Astrocyte of the spinal cord (primary cell): Measurements from ENCODE around the gene ASMTL.
A peak's percentile ranks its signal among the peaks of the same experiment; 100 is the strongest.

Experiments used
- DNase-seq: peaks from one replicate; pipeline ENCODE4 v3.0.0; 2011; ENCODE audit warnings: low read depth, low spot score
- H3K4me3 ChIP-seq: 2 replicates; pipeline ENCODE4 v1.5.1; 2011; ENCODE audit warnings: low read depth, mild to moderate bottlenecking, low read length, moderate library complexity
- CTCF ChIP-seq: IDR thresholded peaks from 2 replicates; pipeline ENCODE4 v1.5.1; 2012; ENCODE audit warnings: low read depth, mild to moderate bottlenecking, low read length, inconsistent platforms
- in situ Hi-C: cut with HindIII; loops from 2 replicates; pipeline ENCODE4 v1.10.0; 2017; ENCODE audit warnings: low sequenced_read_pairs

Gene ASMTL

DNA sequence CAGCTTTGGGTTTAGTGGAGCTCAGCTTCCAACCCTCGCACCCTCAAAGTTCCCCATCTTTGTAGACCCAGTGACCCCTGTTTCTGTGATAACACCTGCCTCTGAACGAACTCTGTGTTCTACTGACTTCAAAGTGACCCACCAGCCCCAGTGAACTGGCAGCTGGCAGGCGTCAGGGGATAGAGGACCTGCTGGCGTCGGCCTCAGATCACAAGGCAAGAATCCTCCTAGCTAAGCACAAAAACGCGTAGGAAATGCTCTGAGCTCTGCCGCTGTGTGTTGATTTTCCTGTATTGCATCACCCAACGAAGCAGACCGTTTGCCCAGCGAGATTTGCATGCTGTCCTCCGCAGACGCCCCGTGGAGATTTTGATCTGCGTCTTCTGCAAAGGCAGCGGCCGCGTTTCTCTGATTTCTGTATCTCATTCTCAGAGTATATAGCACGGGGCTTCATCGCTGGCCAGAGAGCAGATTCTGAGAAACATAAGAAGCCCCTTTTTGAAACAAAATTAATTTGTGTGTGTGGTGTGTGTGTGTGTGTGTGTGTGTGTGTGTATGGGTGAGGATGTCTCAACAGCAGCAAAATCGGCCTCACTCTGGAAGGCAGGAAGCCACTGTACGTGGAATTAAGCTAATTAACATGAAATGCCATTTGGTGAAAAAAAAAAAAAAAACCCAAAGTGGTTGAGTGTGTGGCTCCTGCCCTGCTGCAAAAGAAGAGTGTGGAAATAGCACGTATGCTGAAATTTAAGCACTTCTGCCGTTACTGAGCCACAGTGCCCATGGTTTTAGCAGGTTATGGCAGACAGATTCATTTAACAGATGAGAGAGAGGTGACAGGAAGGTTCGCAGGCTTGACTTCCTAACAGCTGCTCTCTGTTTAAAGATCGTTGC, 29.2 kb upstream of the ASMTL start:
- peak; percentile 86 for DNase-seq
- no peak for TF ChIP-seq CTCF
- H3K4me3 ChIP-seq, result no peak overlapping the region
- in situ Hi-C loops, result no loop called here

- in situ Hi-C loops, result no loop called here
- no peak for TF ChIP-seq CTCF
- H3K4me3 ChIP-seq, result no peak overlapping the region
- DNase-seq, result no peak
Measured at GRCh38 chrX:1480082-1480785, 27.5 kb upstream of the ASMTL start.

GRCh38 chrX:1477801-1478458, 25.2 kb upstream of the ASMTL start:
- no peak overlapping the region for H3K4me3 ChIP-seq
- in situ Hi-C loops, result no loop called here
- no peak for TF ChIP-seq CTCF
- peak; percentile 59 for DNase-seq

GRCh38 chrX:1477229-1477628, 24.5 kb upstream of the ASMTL start:
- no peak for DNase-seq
- in situ Hi-C loops, result no loop called here
- H3K4me3 ChIP-seq, result no peak overlapping the region
- TF ChIP-seq CTCF, result no peak

DNA sequence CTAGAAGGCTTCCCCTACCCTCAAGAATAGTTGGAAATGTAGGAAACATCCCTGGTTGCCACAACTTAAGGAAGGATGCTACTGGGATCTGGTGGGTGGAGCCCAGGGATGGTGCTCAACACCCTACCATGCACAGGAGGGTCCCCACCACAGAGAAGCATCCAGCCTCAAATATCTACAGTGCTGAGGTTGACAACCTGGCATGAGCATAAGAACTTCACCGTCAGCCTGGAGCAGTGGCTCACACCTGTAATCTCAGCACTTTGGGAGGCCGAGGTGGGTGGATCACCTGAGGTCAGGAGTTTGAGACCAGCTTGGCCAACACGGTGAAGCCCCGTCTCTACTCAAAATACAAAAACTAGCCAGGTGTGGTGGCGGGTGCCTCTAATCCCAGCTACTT, 24.0 kb upstream of the ASMTL start:
- DNase-seq, result no peak
- H3K4me3 ChIP-seq, result no peak overlapping the region
- in situ Hi-C loops, result no loop called here
- TF ChIP-seq CTCF, result no peak

GRCh38 chrX:1475881-1476280, 23.2 kb upstream of the ASMTL start:
- TF ChIP-seq CTCF, result no peak
- no peak overlapping the region for H3K4me3 ChIP-seq
- DNase-seq, result no peak
- in situ Hi-C loops, result no loop called here
